Measurements from ENCODE around the gene ZNF695.

ZNF695 gene

GRCh38 chr1:247047702-247048101 lies 39.8 kb upstream of the ZNF695 start:
- Histone ChIP-seq H3K79me2 (ENCODE audit: insufficient read depth, low read length) (peaks cover 40% of the 10 kb centered on the region), H3K9me2 (replicated peaks; ENCODE audit: insufficient read depth, low read length) (no peaks in the 10 kb centered on the region), H3K27ac (ENCODE audit: low read depth, low read length) (no peak overlapping the region), H4K20me1 (ENCODE audit: low read depth, low read length) (no peaks in the 10 kb centered on the region), H3K27me3 (ENCODE audit: low read length) (no peaks in the 10 kb centered on the region), H3K4me3 (ENCODE audit: insufficient read depth, low read length, poor library complexity, severe bottlenecking) (no peak overlapping the region), H3K9me3 (ENCODE audit: insufficient read depth, low read length) (peaks cover 71% of the 10 kb centered on the region), H2AFZ (ENCODE audit: low read depth, low read length, severe bottlenecking) (no peak overlapping the region), H3F3A (ENCODE audit: insufficient read depth) (no peaks in the 10 kb centered on the region), H3K4me2 (ENCODE audit: low read depth, low read length, poor library complexity, severe bottlenecking) (no peak overlapping the region), H3K36me3 (ENCODE audit: low read length) (0 out of 2 replicates have a peak, but pooled peaks cover 6% of the 10 kb centered on the region), H3K9ac (ENCODE audit: low read length) (no peak overlapping the region)
- TF ChIP-seq, protein P1, sequence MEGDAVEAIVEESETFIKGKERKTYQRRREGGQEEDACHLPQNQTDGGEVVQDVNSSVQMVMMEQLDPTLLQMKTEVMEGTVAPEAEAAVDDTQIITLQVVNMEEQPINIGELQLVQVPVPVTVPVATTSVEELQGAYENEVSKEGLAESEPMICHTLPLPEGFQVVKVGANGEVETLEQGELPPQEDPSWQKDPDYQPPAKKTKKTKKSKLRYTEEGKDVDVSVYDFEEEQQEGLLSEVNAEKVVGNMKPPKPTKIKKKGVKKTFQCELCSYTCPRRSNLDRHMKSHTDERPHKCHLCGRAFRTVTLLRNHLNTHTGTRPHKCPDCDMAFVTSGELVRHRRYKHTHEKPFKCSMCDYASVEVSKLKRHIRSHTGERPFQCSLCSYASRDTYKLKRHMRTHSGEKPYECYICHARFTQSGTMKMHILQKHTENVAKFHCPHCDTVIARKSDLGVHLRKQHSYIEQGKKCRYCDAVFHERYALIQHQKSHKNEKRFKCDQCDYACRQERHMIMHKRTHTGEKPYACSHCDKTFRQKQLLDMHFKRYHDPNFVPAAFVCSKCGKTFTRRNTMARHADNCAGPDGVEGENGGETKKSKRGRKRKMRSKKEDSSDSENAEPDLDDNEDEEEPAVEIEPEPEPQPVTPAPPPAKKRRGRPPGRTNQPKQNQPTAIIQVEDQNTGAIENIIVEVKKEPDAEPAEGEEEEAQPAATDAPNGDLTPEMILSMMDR (IDR thresholded peaks at IDR 0.05; ENCODE audit: insufficient read depth, low read length, poor library complexity, severe bottlenecking) = no peak
- no peak for TF ChIP-seq EZH2phosphoT487 (conservative IDR thresholded peaks at IDR 0.05; ENCODE audit: low read length)

GRCh38 chr1:247047260-247047659 lies 39.4 kb upstream of the ZNF695 start:
- Histone ChIP-seq H3K27me3 (ENCODE audit: low read length) (no peaks in the 10 kb centered on the region), H3K27ac (ENCODE audit: low read depth, low read length) (no peak overlapping the region), H3K36me3 (ENCODE audit: low read length) (0 out of 2 replicates have a peak, but pooled peaks cover 6% of the 10 kb centered on the region), H3K79me2 (ENCODE audit: insufficient read depth, low read length) (peaks cover 38% of the 10 kb centered on the region), H2AFZ (ENCODE audit: low read depth, low read length, severe bottlenecking) (no peak overlapping the region), H3K4me2 (ENCODE audit: low read depth, low read length, poor library complexity, severe bottlenecking) (no peak overlapping the region), H3F3A (ENCODE audit: insufficient read depth) (no peaks in the 10 kb centered on the region), H3K9me3 (ENCODE audit: insufficient read depth, low read length) (peaks cover 71% of the 10 kb centered on the region), H3K9ac (ENCODE audit: low read length) (no peak overlapping the region), H3K4me3 (ENCODE audit: insufficient read depth, low read length, poor library complexity, severe bottlenecking) (no peak overlapping the region), H3K9me2 (replicated peaks; ENCODE audit: insufficient read depth, low read length) (no peaks in the 10 kb centered on the region), H4K20me1 (ENCODE audit: low read depth, low read length) (no peaks in the 10 kb centered on the region)
- TF ChIP-seq, protein P1 (IDR thresholded peaks at IDR 0.05; ENCODE audit: insufficient read depth, low read length, poor library complexity, severe bottlenecking) = no peak
- no peak for TF ChIP-seq EZH2phosphoT487 (conservative IDR thresholded peaks at IDR 0.05; ENCODE audit: low read length)

DNA sequence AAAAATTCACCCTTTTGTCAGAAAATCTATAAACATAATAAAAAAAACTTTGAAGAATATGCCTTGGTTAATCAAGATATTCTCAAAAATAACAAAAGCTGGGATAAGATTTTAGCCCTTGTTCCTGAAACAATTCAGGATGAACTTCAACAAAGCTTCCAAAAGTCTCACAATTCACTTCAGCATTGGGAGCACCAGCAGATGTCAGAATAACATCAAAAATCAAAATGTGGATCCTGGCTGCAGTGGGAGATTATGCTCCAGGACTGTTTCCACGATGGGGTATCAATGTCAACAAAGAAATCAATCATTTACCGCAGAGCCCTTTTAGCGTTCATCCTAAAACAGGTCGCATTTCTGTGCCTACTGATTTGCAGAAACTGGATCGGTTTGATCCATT lies 35.5 kb upstream of the ZNF695 start:
- H3K9ac ChIP-seq (ENCODE audit: low read length) = no peak overlapping the region
- H4K20me1 ChIP-seq (ENCODE audit: low read depth, low read length) = no peaks in the 10 kb centered on the region
- TF ChIP-seq, protein P1 (IDR thresholded peaks at IDR 0.05; ENCODE audit: insufficient read depth, low read length, poor library complexity, severe bottlenecking) = no peak
- no peak for TF ChIP-seq EZH2phosphoT487 (conservative IDR thresholded peaks at IDR 0.05; ENCODE audit: low read length)
- H3K9me3 ChIP-seq (ENCODE audit: insufficient read depth, low read length) = peaks cover 78% of the 10 kb centered on the region
- no peaks in the 10 kb centered on the region for H3K9me2 ChIP-seq (replicated peaks; ENCODE audit: insufficient read depth, low read length)
- no peaks in the 10 kb centered on the region for H3F3A ChIP-seq (ENCODE audit: insufficient read depth)
- no peaks in the 10 kb centered on the region for H3K27me3 ChIP-seq (ENCODE audit: low read length)
- peaks cover 33% of the 10 kb centered on the region for H3K36me3 ChIP-seq (ENCODE audit: low read length)
- no peak overlapping the region for H2AFZ ChIP-seq (ENCODE audit: low read depth, low read length, severe bottlenecking)
- no peak overlapping the region for H3K4me3 ChIP-seq (ENCODE audit: insufficient read depth, low read length, poor library complexity, severe bottlenecking)
- H3K27ac ChIP-seq (ENCODE audit: low read depth, low read length) = no peak overlapping the region
- H3K4me2 ChIP-seq (ENCODE audit: low read depth, low read length, poor library complexity, severe bottlenecking) = no peak overlapping the region
- H3K79me2 ChIP-seq (ENCODE audit: insufficient read depth, low read length) = peaks cover 52% of the 10 kb centered on the region

All from SU-DHL-6 (cell line).